Stimulated activated CD4-positive, alpha-beta T cell treated with anti-CD3 and anti-CD28 coated beads, Interleukin-4, amount 100 ng/mL, for 4 hours (primary cell): Measurements from ENCODE around the gene GSG1L.
"Not testable (repeated sequence)": the region's sequence is repeated elsewhere in the genome, so short reads cannot be mapped to it uniquely, and the experiment has no call there.

Experiments used
- DNase-seq, 2 experiments: peaks; one replicate each; pipeline ENCODE4 v3.0.0-alpha.2; 2020

Gene GSG1L

DNA sequence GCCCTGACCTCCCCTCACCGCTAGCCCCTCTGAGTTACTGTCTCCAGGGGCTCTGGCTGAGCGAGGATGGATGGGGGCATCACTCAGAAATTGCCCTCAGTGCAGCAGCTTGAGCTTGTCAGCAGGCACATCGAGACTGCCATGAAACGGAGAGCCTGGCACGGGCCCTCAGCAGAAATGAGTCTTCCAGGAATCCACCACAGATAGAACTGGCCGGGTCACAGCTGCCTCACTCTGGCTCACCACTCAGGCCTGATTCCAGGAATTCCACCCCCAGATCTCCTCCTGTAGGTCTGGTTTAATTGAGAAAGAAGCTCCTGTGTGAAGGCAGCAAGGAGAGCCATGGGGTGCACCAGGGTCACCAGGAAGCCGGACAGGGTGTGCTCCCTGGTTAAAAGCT, 85.5 kb downstream of the GSG1L start:
- no peak for DNase-seq

DNA sequence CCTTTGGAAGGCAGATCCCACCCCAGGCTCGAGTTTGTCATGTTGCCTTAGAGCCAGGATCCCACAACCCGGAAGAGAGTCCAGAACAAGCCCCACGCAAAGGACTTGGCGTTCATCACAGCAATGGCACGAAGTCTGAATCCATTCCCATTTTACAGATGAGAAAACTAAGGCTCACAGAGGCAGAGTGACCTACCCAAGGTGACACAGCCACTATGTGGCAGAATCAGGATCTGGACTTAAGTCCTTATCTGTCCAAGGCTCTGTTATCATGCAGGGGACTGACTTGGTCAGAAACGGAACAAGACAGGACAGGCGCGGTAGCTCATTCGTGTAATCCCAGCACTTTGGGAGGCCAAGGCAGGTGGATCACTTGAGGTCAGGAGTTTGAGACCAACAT, 86.5 kb downstream of the GSG1L start:
- DNase-seq = no peak

DNA sequence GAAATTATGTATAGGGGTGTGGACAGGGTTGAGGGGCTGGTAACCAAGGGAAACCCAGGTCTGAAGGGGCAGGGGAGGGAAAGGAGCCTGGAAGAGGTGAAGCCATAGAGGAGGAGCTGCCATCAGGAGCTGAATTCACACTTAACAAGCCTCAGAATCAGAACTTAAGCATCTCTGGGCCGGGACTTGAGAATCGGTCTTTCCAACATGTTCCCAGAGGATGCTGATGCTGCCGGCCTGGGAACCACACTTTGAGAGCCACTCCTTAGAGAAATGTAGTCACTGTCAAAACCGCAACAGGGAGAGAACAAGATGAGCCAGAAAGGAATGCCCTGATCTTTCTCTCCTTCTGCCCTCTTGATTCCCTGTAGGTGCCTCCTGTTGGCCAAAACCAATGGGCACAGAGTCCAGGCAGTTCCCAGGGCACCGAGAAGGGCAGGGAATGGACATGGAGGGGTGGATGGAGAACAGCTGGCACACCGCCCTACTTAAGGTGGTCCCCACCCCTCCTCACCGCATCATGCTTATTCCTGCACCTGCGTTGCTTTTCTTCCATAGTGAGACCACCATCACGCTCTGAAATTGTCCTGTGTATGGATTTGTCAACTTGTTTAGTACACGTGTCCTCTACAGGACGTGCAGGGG, 88.5 kb downstream of the GSG1L start:
- DNase-seq = no peak

DNA sequence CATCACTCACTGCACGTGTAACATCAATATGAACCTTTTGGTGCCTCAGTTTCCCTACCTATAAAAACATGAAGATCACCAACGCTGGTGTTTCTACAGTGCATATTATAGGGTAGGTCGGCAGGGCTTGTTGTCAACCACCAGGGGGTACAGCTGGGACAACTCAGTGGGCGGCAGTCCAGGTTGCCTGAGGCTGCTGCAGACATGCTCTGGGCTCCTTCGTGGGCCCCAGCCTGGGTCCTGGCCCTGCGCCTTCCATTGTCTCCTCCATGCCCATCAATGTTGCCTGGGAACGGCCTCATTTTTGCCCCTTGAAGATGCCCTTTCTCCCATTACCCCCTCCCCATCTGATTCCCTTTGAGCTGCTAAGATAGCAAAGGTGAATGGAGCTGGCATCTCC, 89.8 kb downstream of the GSG1L start:
- DNase-seq = no peak

DNA sequence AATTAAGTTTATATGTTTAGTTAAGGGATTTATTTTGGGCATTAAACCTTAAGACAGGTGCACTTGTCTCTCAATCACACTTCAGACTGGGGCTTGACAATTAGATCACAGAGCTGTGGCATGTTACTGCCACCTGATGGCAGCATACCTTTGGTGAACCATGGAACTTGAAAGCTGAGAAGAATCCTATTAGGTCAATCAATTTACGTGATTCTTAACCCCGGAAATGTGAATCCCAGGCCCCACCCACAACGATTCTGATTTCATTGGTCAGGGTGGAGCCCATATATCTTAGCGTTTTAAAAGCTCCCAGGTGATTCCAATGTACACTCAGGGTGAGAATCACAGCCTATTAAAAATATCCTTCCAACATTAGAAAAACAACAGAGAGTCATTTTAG, 91.0 kb downstream of the GSG1L start:
- DNase-seq = peak; percentile 5 to 34

DNA sequence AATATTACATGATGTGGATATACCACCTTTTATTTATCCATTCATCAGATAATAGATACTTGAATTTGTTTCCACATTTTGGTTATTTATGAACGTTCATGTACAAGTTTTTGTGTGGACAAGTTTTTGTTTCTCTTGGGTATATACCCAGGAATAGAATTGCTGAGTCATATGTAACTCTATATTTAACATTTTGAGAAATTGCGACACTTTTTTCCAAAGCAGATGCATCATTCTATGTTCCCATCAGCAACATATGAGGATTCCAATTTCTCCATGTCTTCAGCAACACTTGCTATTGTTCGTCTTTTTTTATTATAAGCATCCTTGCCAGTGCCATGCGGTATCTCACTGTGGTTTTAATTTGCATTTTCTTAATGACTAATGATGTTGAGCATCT, 93.9 kb downstream of the GSG1L start:
- no peak for DNase-seq

DNA sequence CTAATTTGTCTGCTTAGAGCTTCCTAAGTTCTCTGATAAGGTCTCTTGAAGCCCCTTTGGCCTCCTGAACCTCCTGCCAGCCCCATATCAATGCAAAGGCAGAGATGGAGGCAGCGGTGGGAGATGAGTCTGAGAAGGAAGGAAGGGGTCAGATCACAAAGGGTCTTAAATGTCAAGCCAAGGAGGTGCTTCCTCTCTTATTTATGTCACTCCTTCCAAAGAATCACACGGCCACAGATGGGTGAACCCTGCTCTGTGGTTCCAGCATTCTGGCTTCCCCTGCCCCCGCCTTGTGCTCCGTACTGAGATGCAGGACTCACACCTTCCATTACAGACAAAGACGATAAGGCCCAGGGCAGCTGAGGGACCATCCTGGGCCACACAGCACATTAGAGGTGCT, 96.3 kb downstream of the GSG1L start:
- no peak for DNase-seq

DNA sequence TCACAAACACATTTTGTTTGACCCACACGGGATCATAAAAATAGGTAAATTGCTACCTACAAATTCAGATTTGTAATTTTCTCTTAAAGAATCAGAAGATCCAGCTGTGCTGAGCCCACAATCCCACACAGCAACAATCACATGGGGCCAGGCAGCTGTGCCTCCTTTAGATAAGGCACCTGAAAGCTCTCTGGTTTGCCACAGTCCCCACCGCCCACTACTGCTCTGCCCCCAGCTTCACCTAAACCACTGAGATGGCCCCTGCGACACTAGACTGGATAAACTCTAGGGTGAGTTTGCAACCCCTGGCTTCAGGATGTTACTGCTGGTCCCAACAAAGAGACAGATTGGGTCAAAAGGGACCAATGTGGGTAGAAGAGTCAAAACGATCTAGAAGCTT, 96.8 kb downstream of the GSG1L start:
- no peak for DNase-seq

DNA sequence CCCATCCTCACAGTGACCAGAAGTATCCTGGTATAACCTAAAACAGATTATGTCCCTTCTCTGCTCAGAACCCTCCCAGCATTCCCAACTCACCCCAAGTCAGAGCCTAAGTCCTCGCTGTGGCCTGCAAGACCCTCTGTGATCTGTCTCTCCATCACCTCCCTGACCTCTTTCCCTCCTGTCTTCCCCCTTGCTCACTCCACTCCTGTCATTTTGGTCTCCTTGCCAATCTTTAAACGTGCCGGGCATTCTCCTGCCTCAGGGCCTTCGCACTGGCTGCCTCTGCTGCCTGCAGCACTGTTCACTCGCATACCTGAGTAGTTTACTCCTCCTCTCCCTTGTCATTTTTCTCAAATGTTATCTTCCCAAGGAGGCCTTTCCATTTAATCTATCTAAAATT, 97.7 kb downstream of the GSG1L start:
- no peak for DNase-seq

DNA sequence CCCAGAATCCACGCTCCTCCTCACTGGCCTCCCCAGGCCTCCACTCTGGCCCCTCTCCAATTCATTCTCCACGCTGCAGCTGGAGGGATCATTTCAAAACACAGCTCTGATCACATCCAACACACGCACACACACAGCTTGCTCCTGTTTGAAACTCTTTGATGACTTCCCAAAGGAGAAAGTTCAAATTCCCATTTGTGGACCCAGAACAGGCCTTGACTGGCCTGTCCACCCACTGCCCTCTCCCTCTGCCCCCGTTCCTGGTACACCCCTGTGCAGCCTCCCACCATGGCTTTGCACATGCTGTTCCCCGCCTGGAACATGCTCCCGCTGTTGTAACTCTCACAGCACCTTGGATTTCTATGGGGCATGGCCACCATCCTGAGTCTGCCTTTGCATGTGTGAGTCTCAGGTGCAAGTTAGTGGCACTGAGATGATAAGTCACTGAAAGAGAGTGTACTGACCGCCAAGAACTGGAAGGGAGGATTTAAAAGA, 100.0 kb downstream of the GSG1L start:
- no peak for DNase-seq

DNA sequence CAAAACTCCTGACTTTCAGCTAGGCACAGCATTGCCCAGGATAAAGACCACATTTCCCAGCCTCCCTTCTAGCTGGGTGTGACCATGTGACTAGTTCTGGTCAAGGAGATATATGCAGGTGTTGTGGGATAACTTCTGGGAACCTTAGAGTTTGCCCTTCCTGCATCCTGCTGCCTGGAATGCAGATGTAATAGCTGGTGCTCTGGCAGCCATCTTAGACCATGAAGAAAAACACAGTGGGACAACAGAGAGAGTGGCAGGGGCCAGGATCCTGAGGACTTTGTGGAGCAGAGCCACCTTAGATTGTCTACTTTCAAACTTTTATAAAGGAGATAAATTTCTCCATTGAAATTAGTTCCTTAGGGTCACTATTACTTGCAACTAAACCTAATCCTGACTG, 101.3 kb downstream of the GSG1L start:
- DNase-seq = no peak

DNA sequence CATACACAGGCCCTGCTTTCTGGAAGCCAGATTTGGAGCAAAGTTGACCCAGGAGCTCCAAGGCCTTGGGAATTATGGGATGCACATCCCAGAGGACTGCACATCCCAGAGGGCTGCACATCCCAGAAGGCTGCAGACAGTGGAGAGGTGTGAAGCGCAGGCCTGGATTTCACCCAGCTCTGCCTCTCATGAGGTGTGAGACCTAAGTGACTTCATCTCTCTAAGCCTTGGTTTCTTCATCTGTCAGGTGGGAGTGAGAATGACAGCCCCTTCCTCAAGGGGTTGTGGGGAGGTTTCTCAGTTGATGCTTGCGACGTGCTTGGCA, 102.3 kb downstream of the GSG1L start:
- DNase-seq = no peak

DNA sequence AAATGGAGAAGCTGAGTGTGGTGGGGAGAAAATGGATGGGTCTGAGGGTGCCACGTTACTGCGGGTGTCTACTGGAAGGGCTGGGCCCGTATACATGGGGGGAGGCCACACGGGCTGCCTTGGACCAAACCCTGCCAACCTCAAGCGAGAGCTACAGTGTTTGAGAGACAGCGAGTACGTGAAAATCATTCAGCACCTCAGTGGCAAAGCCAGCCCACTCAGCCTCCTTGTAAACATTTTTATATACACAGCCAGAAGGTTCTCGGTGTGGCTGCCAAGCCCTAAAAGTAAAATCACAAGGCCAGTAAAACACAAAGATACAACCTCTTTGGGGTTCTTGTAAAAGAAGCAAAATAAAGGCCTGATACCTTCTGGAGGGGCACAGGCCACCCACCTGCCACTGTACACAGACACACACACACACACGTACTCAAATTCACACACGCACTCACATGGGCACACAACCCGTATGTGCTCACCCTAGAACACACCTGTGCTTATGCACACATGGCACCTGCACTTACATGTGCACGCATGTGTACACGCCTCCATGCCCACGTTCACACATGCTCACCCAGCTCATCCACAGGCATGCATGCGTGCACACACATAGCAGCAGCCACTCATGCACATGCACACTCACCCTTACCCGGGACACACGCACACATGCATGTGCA, 102.8 kb downstream of the GSG1L start:
- DNase-seq = no peak

DNA sequence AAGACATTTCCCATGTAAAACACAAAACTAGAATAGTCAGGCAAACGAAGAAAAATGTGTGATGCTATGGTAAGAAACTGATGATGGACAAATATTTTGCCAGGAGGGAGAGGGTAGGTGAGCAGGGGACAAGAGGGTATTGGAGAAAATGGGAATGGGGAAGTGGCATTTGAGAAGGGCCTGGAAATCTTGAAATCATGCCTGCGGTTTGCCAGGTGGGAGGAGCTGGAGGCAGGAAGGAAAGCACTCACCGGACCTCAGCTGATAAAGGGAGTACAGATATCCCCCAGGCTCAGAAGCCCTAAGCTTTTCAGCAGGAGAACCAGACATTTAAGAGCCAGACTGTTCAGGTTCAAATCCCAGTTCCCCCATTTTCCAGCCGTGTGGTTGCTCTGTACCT, 103.6 kb downstream of the GSG1L start:
- no peak for DNase-seq

DNA sequence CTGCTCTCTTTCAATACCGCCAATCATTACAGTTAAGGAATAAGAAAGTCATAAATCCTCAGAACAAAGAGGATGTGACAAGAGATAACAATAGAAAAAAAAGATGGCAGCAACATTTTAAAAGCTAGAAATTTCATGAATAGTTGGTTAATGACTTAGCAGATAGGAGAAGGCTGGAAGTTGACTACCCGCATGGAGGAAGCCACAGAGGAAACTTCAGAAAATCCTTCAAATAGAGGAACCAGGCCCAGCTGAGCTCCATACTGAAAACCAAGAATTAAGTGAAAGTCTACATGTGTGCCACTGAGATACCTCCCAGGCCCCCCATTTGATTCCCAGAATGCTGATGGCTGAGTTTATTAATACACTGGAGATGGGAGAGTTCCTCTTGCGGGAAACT, 109.3 kb downstream of the GSG1L start:
- no peak for DNase-seq

DNA sequence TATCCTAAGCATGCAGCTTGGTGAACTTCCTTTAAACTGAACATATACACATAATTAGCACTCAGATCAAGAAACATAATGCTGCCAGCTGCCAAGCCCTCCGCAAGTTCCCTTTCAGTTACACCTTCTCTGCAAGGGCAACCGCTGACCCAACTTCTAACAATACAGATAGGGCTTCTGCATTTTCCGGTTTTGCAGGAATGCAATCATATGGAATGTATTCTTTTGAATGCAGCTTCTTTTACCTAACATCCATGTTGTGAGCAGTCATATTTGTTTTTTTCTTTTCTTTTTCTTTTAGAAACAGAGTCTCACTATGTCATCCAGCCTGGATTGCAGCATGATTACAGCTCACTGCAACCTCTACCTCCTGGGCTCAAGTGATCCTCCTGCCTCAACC, 110.7 kb downstream of the GSG1L start:
- no peak for DNase-seq

DNA sequence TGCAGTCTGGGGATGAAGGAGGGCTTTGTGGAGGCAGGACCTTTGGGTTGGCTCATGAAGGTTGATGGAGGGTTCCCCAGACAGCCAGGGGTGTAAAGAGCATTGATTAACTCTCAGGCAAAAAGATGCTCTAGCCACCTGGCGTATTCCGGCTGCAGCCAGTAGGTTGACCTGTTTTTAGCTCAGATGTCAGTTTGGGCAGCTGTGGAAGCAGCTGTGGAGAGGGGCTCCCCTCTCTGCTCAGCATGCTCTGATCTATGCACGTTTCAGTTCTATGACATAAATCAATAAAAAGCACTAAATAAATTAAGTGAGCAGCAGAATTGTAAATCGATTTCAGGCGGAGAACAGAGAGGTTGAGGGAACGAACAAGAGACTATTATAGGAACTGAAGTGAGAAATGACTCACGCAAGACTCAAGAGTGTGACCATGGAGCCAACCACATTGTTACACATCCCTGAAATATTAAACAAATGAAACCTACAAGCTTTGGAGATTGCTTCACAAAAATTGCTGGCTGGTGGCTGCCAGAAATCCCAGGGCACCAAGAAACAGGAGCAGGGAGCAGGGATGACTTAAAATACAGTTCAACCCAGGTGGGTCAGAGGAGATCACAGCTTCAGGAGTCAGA, 111.9 kb downstream of the GSG1L start:
- no peak for DNase-seq

DNA sequence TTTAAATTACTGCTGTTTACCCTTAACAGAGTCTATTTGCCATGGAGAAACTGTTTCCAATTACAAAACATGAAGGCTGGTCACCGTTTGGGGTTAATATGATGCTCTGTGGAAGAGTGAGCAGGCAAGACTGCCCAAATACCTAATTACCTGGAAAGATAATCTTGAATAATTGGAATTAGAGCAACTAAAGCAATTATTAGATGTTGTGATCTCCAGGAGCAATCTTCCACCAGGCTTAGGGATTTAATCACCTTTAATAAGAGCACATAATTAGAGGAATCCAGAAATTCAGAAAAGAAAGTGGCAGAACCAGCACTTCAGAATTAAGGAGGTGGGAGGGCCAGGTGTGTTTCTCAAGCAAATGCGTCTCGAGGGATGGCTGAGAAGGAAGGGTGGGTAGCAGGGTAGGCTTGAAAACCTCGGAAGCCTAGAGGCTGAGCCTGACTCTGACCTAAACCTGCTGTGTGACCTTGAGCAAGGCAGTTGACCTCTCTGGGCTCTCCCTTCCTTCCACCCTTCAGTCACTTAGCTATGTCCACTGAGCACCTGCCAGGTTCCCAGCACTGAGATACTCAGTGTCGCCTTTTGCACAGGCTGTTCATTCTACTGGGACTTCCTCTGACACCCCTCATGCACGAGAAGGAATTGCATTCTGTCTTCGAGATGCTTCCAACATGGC, 113.2 kb downstream of the GSG1L start:
- no peak for DNase-seq

DNA sequence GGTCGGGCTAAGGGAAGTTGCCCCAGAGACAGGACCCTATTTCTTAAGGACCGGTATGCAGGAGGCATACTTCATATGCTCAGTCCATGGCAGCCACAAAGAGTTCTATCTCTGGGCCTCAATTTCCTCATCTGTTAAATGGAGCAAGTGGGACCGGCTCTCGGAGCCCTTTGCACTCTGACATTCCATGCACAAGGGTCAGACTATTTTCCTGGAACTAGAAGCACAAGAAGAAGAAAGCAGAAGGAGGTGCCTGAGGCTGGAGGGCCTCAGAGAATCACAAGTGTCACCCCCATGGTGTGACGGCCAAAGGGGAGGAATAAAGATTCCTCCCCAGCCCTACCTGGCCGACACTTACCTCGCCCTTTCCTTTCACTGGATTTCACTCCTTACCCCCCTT, 115.8 kb downstream of the GSG1L start:
- no peak for DNase-seq

DNA sequence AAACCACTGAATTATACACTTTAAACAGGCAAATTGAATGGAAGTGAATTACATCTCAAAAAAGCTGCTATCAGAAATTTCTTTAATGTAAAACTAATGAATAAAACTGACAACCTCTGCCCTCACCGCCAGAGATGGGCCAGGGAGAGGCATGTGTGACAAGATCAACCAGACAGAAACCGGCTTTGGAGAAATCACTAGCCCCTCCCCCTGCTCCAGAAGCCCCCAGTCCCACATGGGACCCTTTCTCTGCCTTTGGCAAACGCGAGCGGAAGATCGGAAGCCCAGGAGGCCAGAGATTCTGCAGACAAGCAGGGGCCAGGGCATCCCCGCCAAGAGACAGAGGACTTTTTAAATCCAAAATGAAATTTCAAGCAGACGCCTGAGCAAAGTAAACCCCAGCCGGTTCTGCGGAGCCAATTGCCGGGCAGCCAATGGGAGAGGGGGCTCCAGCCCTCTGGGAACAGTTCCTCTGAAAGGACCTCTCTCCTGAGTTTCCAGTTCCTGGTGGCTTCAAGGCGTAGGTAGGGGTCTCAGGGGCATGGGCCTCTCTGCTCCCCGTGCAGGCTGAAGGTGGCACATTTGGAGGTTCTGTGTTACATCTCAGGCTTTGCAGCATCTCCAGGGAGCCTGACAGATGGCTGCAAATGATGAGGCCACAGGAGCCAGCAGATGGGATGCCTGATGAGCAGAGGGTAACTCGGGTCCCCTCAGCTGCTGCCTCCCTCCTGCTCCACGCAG, 118.1 kb downstream of the GSG1L start:
- DNase-seq = no peak

DNA sequence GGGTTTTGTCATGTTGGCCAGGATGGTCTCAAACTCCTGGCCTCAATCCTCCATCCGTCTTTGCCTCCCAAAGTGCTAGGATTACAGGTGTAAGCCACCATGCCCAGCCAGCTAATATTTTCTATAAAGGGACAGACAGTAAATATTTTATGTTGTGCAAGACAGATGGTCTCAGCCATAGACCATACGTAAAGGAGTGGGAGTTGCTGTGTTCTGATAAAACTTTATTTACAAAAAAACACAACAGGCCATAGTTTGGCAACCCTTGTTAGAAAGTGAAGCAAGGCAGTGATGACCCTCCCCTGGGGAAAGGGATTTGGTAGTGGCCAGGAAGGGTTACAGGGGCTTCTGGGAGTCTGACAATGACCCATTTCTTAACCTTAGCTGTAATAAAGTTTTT, 119.7 kb downstream of the GSG1L start:
- DNase-seq = no peak

DNA sequence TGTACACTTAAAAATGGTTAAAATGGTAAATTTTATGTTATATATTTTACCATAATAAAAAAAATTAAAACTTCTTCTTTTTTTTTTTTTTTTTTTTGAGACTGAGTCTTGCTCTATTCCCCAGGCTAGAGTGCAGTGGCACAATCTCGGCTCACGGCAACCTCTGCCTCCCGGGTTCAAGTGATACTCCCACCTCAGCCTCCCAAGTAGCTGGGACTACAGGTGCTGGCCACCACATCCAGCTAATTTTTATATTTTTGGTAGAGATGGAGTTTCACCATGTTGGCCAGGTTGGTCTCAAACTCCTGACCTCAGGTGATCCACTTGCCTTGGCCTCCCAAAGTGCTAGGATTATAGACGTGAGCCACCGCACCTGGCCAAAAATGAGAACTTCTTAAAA, 121.4 kb downstream of the GSG1L start:
- not testable (repeated sequence) for DNase-seq

DNA sequence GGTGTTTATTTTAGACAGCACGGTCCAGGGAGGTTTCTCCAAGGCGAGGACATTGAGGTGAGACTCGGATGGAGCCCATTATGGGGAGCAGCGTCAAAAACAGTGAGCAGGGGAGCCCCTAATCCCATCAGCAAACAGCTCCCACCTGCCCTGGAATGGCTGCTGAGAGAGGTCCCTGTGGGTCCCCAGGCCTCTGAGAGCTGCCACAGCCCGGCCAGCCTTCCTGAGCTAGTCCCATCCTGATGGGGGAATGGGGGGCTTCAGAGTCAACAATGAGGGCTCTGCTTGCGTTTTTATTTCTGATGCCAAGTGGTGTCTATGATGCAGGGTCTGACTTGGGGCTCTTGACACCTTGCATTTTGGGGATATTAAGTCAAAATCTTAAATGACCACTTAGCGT, 128.4 kb downstream of the GSG1L start:
- no peak for DNase-seq
